ENCODE results near the gene EMD. TPM values are rescaled to one million over a fixed set of nuclear protein-coding genes. Genes with fewer than 3 reads are reported as not detected.

EMD gene
- total RNA-seq, 3 donors from 2014 or later (not counting 1 experiment from before 2014, with no cell fraction given): 141 to 175 (median 152) TPM

- Mint-ChIP-seq H3K36me3 (no peaks in the 10 kb centered on the region), H3K9me3 (no peaks in the 10 kb centered on the region), H3K27ac (peak overlapping the region; percentile 68 to 79), H3K27me3 (ENCODE audit: low read depth in 2 of 2) (peaks cover 0 to 6% of the 10 kb centered on the region in 2 donors), H3K4me3 (no peak overlapping the region), H3K4me1 (peaks cover 5 to 26% of the 10 kb centered on the region in 2 donors)
- Histone ChIP-seq H3K4me3 (ENCODE audit: low read length) (no peak overlapping the region), H3K27me3 (ENCODE audit: control insufficient read depth, insufficient read depth, low read length) (no peaks in the 10 kb centered on the region), H3K4me1 (ENCODE audit: control insufficient read depth, insufficient read depth, low read length) (peaks cover 32% of the 10 kb centered on the region), H3K27ac (ENCODE audit: low read length) (no peak overlapping the region), H3K9me3 (ENCODE audit: control insufficient read depth, insufficient read depth, low read length) (no peaks in the 10 kb centered on the region), H3K36me3 (ENCODE audit: control insufficient read depth, insufficient read depth, low read length) (no peaks in the 10 kb centered on the region)
- no peak for DNase-seq
- no peak for TF ChIP-seq CTCF (IDR thresholded peaks at IDR 0.05)
- WGBS (ENCODE audit: insufficient coverage): 85% methylated on average over 4 of the region's 8 CpGs
- ATAC-seq: no peak
- intact Hi-C loops (cut with micrococcal nuclease): no loop called here
Observed at GRCh38 chrX:154413142-154413541, 34.0 kb downstream of the EMD start.

GRCh38 chrX:154417157-154417556 is 38.1 kb downstream of the EMD start:
- no peaks in the 10 kb centered on the region for H3K36me3 ChIP-seq (ENCODE audit: control insufficient read depth, insufficient read depth, low read length)
- DNase-seq (no peak), ATAC-seq (no peak)
- H3K4me1 ChIP-seq (ENCODE audit: control insufficient read depth, insufficient read depth, low read length): peaks cover 7% of the 10 kb centered on the region
- intact Hi-C loops (cut with micrococcal nuclease): no loop called here
- no peaks in the 10 kb centered on the region for H3K27me3 Mint-ChIP-seq (ENCODE audit: low read depth in 2 of 2)
- WGBS (ENCODE audit: insufficient coverage): 83% methylated on average over 7 of the region's 7 CpGs
- H3K4me3 Mint-ChIP-seq: no peak overlapping the region
- no peaks in the 10 kb centered on the region for H3K9me3 Mint-ChIP-seq
- no peak for TF ChIP-seq CTCF (IDR thresholded peaks at IDR 0.05)
- no peak overlapping the region for H3K27ac Mint-ChIP-seq
- H3K4me3 ChIP-seq (ENCODE audit: low read length): no peak overlapping the region
- no peaks in the 10 kb centered on the region for H3K36me3 Mint-ChIP-seq
- peaks cover 5 to 8% of the 10 kb centered on the region in 2 donors for H3K4me1 Mint-ChIP-seq
- no peak overlapping the region for H3K27ac ChIP-seq (ENCODE audit: low read length)
- no peaks in the 10 kb centered on the region for H3K9me3 ChIP-seq (ENCODE audit: control insufficient read depth, insufficient read depth, low read length)
- H3K27me3 ChIP-seq (ENCODE audit: control insufficient read depth, insufficient read depth, low read length): no peaks in the 10 kb centered on the region

GRCh38 chrX:154419189-154419588 is 40.1 kb downstream of the EMD start:
- intact Hi-C loops (cut with micrococcal nuclease): no loop called here
- Histone ChIP-seq H3K27ac (ENCODE audit: low read length) (no peak overlapping the region), H3K4me3 (ENCODE audit: low read length) (no peak overlapping the region), H3K4me1 (ENCODE audit: control insufficient read depth, insufficient read depth, low read length) (no peaks in the 10 kb centered on the region), H3K9me3 (ENCODE audit: control insufficient read depth, insufficient read depth, low read length) (no peaks in the 10 kb centered on the region), H3K27me3 (ENCODE audit: control insufficient read depth, insufficient read depth, low read length) (no peaks in the 10 kb centered on the region), H3K36me3 (ENCODE audit: control insufficient read depth, insufficient read depth, low read length) (no peaks in the 10 kb centered on the region)
- Mint-ChIP-seq H3K4me1 (no peaks in the 10 kb centered on the region), H3K9me3 (no peaks in the 10 kb centered on the region), H3K4me3 (no peak overlapping the region), H3K27me3 (ENCODE audit: low read depth in 2 of 2) (no peaks in the 10 kb centered on the region), H3K27ac (no peak overlapping the region), H3K36me3 (no peaks in the 10 kb centered on the region)
- DNase-seq (peak in 1 of 2 donors; percentile 1), ATAC-seq (no peak)
- 83% methylated on average over 8 of the region's 8 CpGs for WGBS (ENCODE audit: insufficient coverage)
- TF ChIP-seq CTCF (IDR thresholded peaks at IDR 0.05): no peak

GRCh38 chrX:154419688-154420401 is 40.8 kb downstream of the EMD start:
- Histone ChIP-seq H3K9me3 (ENCODE audit: control insufficient read depth, insufficient read depth, low read length) (no peaks in the 10 kb centered on the region), H3K4me1 (ENCODE audit: control insufficient read depth, insufficient read depth, low read length) (no peaks in the 10 kb centered on the region), H3K27me3 (ENCODE audit: control insufficient read depth, insufficient read depth, low read length) (no peaks in the 10 kb centered on the region), H3K4me3 (ENCODE audit: low read length) (no peak overlapping the region), H3K36me3 (ENCODE audit: control insufficient read depth, insufficient read depth, low read length) (no peaks in the 10 kb centered on the region), H3K27ac (ENCODE audit: low read length) (no peak overlapping the region)
- H3K4me3 Mint-ChIP-seq: no peak overlapping the region
- ATAC-seq (no peak), DNase-seq (no peak)
- TF ChIP-seq CTCF (IDR thresholded peaks at IDR 0.05): no peak
- H3K9me3 Mint-ChIP-seq: no peaks in the 10 kb centered on the region
- WGBS (ENCODE audit: insufficient coverage): 91% methylated on average over 14 of the region's 19 CpGs
- no peak overlapping the region for H3K27ac Mint-ChIP-seq
- H3K4me1 Mint-ChIP-seq: no peaks in the 10 kb centered on the region
- H3K27me3 Mint-ChIP-seq (ENCODE audit: low read depth in 2 of 2): no peaks in the 10 kb centered on the region
- intact Hi-C loops (cut with micrococcal nuclease): no loop called here
- H3K36me3 Mint-ChIP-seq: no peaks in the 10 kb centered on the region

All from natural killer cell (primary cell).